Panc1 (cell line): ENCODE results near the gene HLA-E. TPM values are rescaled to one million over a fixed set of nuclear protein-coding genes. Genes with fewer than 3 reads are reported as not detected.
"Not testable (repeated sequence)": the region's sequence is repeated elsewhere in the genome, so short reads cannot be mapped to it uniquely, and the experiment has no call there.

ENCODE experiments used
- ATAC-seq: fragments of 200-7000 bp; cut with Tn5 transposase; 2 replicates; pipeline ENCODE4 v1.9.1; 2020; ENCODE audit warnings: mild to moderate bottlenecking, moderate library complexity
- BruUV-seq: library from RNA; stranded (reverse); fragments of 400-500 nt; replicated peaks from 2 replicates; lab custom pipeline; 2021; lab: Mats Ljungman, UMichigan
- CTCF ChIA-PET: fragments of 300-600 bp; sonication (Branson Sonifier 250); formaldehyde crosslinking; loops from one replicate; lab custom pipeline; 2022; ENCODE audit warnings: antibody characterized with exemption; lab: Charles Lee
- POLR2A ChIA-PET: fragments of 300-600 bp; sonication (Branson Sonifier 250); formaldehyde crosslinking; loops from one replicate; lab custom pipeline; 2022; ENCODE audit warnings: antibody characterized with exemption; lab: Charles Lee
- DNase-seq: peaks from one replicate; pipeline ENCODE4 v3.0.0-alpha.2; 2010; ENCODE audit warnings: low read depth, low spot score
- H3K27ac ChIP-seq: 2 replicates; pipeline ENCODE4 v1.5.1; 2011; ENCODE audit warnings: mild to moderate bottlenecking, low read length, inconsistent platforms
- H3K27me3 ChIP-seq: fragments of 200-500 bp; sonication (Bioruptor generic); 2 replicates; pipeline ENCODE4 v1.6.0; 2014; ENCODE audit warnings: low read length, inconsistent platforms; ENCODE audit not compliant: control insufficient read depth, insufficient read depth
- H3K36me3 ChIP-seq: fragments of 200-500 bp; sonication (Bioruptor generic); 2 replicates; pipeline ENCODE4 v1.5.1; 2014; ENCODE audit warnings: inconsistent platforms, mild to moderate bottlenecking, low read length, moderate library complexity; ENCODE audit not compliant: control insufficient read depth, insufficient read depth
- H3K4me1 ChIP-seq: 2 replicates; pipeline ENCODE4 v1.5.1; 2011; ENCODE audit warnings: inconsistent platforms, mild to moderate bottlenecking, low read length, moderate library complexity; ENCODE audit not compliant: control insufficient read depth, insufficient read depth
- H3K4me3 ChIP-seq, 2 experiments: 2 replicates each; pipeline ENCODE4 v1.5.1; 2011 to 2012; ENCODE audit warnings: low read depth in 2 of 2, low read length in 2 of 2, mild to moderate bottlenecking in 2 of 2, inconsistent platforms in 1 of 2, moderate library complexity in 1 of 2
- H3K9me3 ChIP-seq: fragments of 200-500 bp; sonication (Bioruptor generic); 2 replicates; pipeline ENCODE4 v1.5.1; 2014; ENCODE audit warnings: low read depth, mild to moderate bottlenecking, inconsistent platforms, low read length, moderate library complexity; ENCODE audit not compliant: control insufficient read depth, insufficient read depth
- CTCF ChIP-seq: fragments of 450-650 bp; IDR thresholded peaks from 2 replicates; pipeline ENCODE4 v1.5.1; 2017; ENCODE audit warnings: mild to moderate bottlenecking
- POLR2AphosphoS5 ChIP-seq: IDR thresholded peaks from 2 replicates; pipeline ENCODE4 v1.6.1; 2012; ENCODE audit warnings: mild to moderate bottlenecking, low read depth, low read length, moderate library complexity
- REST ChIP-seq, 2 experiments: IDR thresholded peaks; 2 replicates each; pipeline ENCODE4 v1.6.1; 2011 to 2012; ENCODE audit warnings: low read depth in 2 of 2, control low read depth in 1 of 2, low read length in 1 of 2, mild to moderate bottlenecking in 1 of 2, moderate library complexity in 1 of 2; ENCODE audit not compliant: insufficient read depth in 1 of 2
- SIN3A ChIP-seq: IDR thresholded peaks from 2 replicates; pipeline ENCODE4 v1.6.1; 2012; ENCODE audit warnings: low read depth, mild to moderate bottlenecking, low read length, moderate library complexity, borderline replicate concordance; ENCODE audit not compliant: insufficient read depth
- TCF7L2 ChIP-seq: IDR thresholded peaks from 2 replicates; pipeline ENCODE4 v1.6.1; 2011; ENCODE audit warnings: mild to moderate bottlenecking, low read depth, low read length, inconsistent platforms
- in situ Hi-C: cut with HindIII; loops from 2 replicates; pipeline ENCODE4 v1.10.0; 2016; ENCODE audit warnings: low sequenced_read_pairs, low pct_unique_long_range_greater_than_20kb
- intact Hi-C: fragments of 100-400 bp; cut with micrococcal nuclease; formaldehyde crosslinking; loops from one replicate; pipeline ENCODE4 v1.10.0; 2022; ENCODE audit not compliant: unreplicated experiment
- total RNA-seq: library from RNA; stranded (reverse); gene quantifications from one replicate; pipeline ENCODE4 v1.2.1, GENCODE V29; 2021; ENCODE audit not compliant: unreplicated experiment

HLA-E gene
- total RNA-seq, 1 experiment from 2014 or later = 132 TPM

GRCh38 chr6:30470968-30471367 lies 18.3 kb upstream of the HLA-E start:
- BruUV-seq = no TSS peak
- POLR2A ChIA-PET = interaction anchor here (0.6 kb wide), 1 partner anchor 95 kb away, joined by 3 read pairs; no protein-coding TSS in a partner anchor
- no peak overlapping the region for H3K27ac ChIP-seq
- ATAC-seq (no peak), DNase-seq (no peak)
- no peak overlapping the region for H3K4me3 ChIP-seq
- CTCF ChIA-PET = no interaction called here
- in situ Hi-C loops (no loop called here), intact Hi-C loops (no loop called here)
- no peak for TF ChIP-seq CTCF
- no peak for TF ChIP-seq REST (IDR thresholded peaks at IDR 0.05; ENCODE audit: insufficient read depth in 1 of 2, low read depth in 2 of 2, low read length in 1 of 2)
- TF ChIP-seq POLR2AphosphoS5 = no peak
- TF ChIP-seq SIN3A = no peak
- TF ChIP-seq TCF7L2 = no peak
- H3K36me3 ChIP-seq = no peaks in the 10 kb centered on the region; the same call in 1 of the 2 replicates
- H3K9me3 ChIP-seq = no peaks in the 10 kb centered on the region
- peaks cover 30% of the 10 kb centered on the region for H3K27me3 ChIP-seq
- no peaks in the 10 kb centered on the region for H3K4me1 ChIP-seq

- H3K9me3 ChIP-seq, H3K27ac ChIP-seq, CTCF ChIA-PET, in situ Hi-C loops, H3K4me3 ChIP-seq, ATAC-seq, intact Hi-C loops, H3K4me1 ChIP-seq, BruUV-seq, POLR2A ChIA-PET, DNase-seq, H3K36me3 ChIP-seq: not testable (repeated sequence)
- H3K27me3 ChIP-seq = peaks cover 20% of the 10 kb centered on the region
These were observed 14.2 kb upstream of the HLA-E start for GRCh38 chr6:30475116-30475515.

- TF ChIP-seq POLR2AphosphoS5 = no peak
- TF ChIP-seq SIN3A = no peak
- no peak for TF ChIP-seq TCF7L2
- TF ChIP-seq REST (IDR thresholded peaks at IDR 0.05; ENCODE audit: insufficient read depth in 1 of 2, low read depth in 2 of 2, low read length in 1 of 2) = no peak
- TF ChIP-seq CTCF = no peak
- Histone ChIP-seq H3K4me3 (peak overlapping the region; percentile 4 to 46; a peak in 3 of 4 replicates), H3K27ac (no peak overlapping the region), H3K4me1 (peaks cover 9% of the 10 kb centered on the region), H3K36me3 (no peaks in the 10 kb centered on the region), H3K27me3 (peaks cover 26% of the 10 kb centered on the region), H3K9me3 (no peaks in the 10 kb centered on the region)
- in situ Hi-C loops = no loop called here
- no TSS peak for BruUV-seq
- DNase-seq = no peak
- peak; percentile 52 for ATAC-seq
- ChIA-PET CTCF (no interaction called here), POLR2A (no interaction called here)
- intact Hi-C loops = loop anchor here (5.0 kb wide), 1 partner anchor 117 kb away; no protein-coding TSS in a partner anchor
These were observed 8.7 kb upstream of the HLA-E start for GRCh38 chr6:30480536-30481156.
